ENCODE measurements around the gene NPEPPS.
"Not testable (repeated sequence)": the region's sequence is repeated elsewhere in the genome, so short reads cannot be mapped to it uniquely, and the experiment has no call there.

Gene NPEPPS

GRCh38 chr17:47530557-47531232 is at the start of gene NPEPPS:
TSS of gene NPEPPS (plus strand) at chr17:47531108. CDS start at chr17:47531301, 193 bp downstream.
- peak; percentile 18 for DNase-seq

GRCh38 chr17:47491841-47492212 is 39.1 kb upstream of the NPEPPS start:
- DNase-seq: not testable (repeated sequence)

GRCh38 chr17:47499074-47499473 is 31.8 kb upstream of the NPEPPS start:
- not testable (repeated sequence) for DNase-seq

- DNase-seq: not testable (repeated sequence)
Observed at GRCh38 chr17:47499494-47499893, 31.4 kb upstream of the NPEPPS start.

GRCh38 chr17:47500620-47501019 is 30.3 kb upstream of the NPEPPS start:
- DNase-seq: not testable (repeated sequence)

- DNase-seq: peak; percentile 9
Observed at GRCh38 chr17:47502122-47502731, 28.7 kb upstream of the NPEPPS start.

- not testable (repeated sequence) for DNase-seq
Observed at GRCh38 chr17:47502776-47503455, 28.0 kb upstream of the NPEPPS start.

GRCh38 chr17:47511701-47512146 is 19.2 kb upstream of the NPEPPS start:
- DNase-seq: not testable (repeated sequence)

GRCh38 chr17:47513301-47513700 is 17.6 kb upstream of the NPEPPS start:
- not testable (repeated sequence) for DNase-seq

- DNase-seq: not testable (repeated sequence)
Observed at GRCh38 chr17:47518880-47519279, 12.0 kb upstream of the NPEPPS start.

GRCh38 chr17:47519365-47519764 is 11.5 kb upstream of the NPEPPS start:
- DNase-seq: not testable (repeated sequence)

- DNase-seq: not testable (repeated sequence)
Observed at GRCh38 chr17:47520279-47520678, 10.6 kb upstream of the NPEPPS start.

GRCh38 chr17:47521434-47521833 is 9.5 kb upstream of the NPEPPS start:
- not testable (repeated sequence) for DNase-seq

- not testable (repeated sequence) for DNase-seq
Observed at GRCh38 chr17:47522341-47522740, 8.6 kb upstream of the NPEPPS start.

GRCh38 chr17:47531233-47531820 is 419 bp downstream of the NPEPPS start:
- DNase-seq: not testable (repeated sequence)

- not testable (repeated sequence) for DNase-seq
Observed at GRCh38 chr17:47539085-47539484, 8.2 kb downstream of the NPEPPS start.

GRCh38 chr17:47541676-47542075 is 10.8 kb downstream of the NPEPPS start:
- not testable (repeated sequence) for DNase-seq

- not testable (repeated sequence) for DNase-seq
Observed at GRCh38 chr17:47544327-47544726, 13.4 kb downstream of the NPEPPS start.

GRCh38 chr17:47554733-47555132 is 23.8 kb downstream of the NPEPPS start:
- not testable (repeated sequence) for DNase-seq

- DNase-seq: not testable (repeated sequence)
Observed at GRCh38 chr17:47556108-47556507, 25.2 kb downstream of the NPEPPS start.

- DNase-seq: not testable (repeated sequence)
Observed at GRCh38 chr17:47560517-47561043, 29.7 kb downstream of the NPEPPS start.

GRCh38 chr17:47561698-47562405 is 30.9 kb downstream of the NPEPPS start:
- not testable (repeated sequence) for DNase-seq

- DNase-seq: not testable (repeated sequence)
Observed at GRCh38 chr17:47562406-47562705, 31.4 kb downstream of the NPEPPS start.
